ENCODE results near the gene PDZD2.

The PDZD2 gene

GRCh38 chr5:31832966-31833365 lies 194.0 kb downstream of the PDZD2 start:
- no peak for DNase-seq

GRCh38 chr5:31833710-31834109 lies 194.8 kb downstream of the PDZD2 start:
- no peak for DNase-seq

GRCh38 chr5:31844622-31845345 lies 205.9 kb downstream of the PDZD2 start:
- no peak for DNase-seq

- DNase-seq: no peak
Measured at GRCh38 chr5:31845361-31845760, 206.4 kb downstream of the PDZD2 start.

- no peak for DNase-seq
Measured at GRCh38 chr5:31846934-31847333, 208.0 kb downstream of the PDZD2 start.

- DNase-seq: no peak
Measured at GRCh38 chr5:31847354-31847753, 208.4 kb downstream of the PDZD2 start.

GRCh38 chr5:31850981-31851689 lies 212.2 kb downstream of the PDZD2 start:
- no peak for DNase-seq

GRCh38 chr5:31853398-31854135 lies 214.6 kb downstream of the PDZD2 start:
- no peak for DNase-seq

- no peak for DNase-seq
Measured at GRCh38 chr5:31854181-31855133, 215.5 kb downstream of the PDZD2 start.

GRCh38 chr5:31855134-31856040 lies 216.5 kb downstream of the PDZD2 start:
- no peak for DNase-seq

GRCh38 chr5:31859096-31859495 lies 220.2 kb downstream of the PDZD2 start:
- DNase-seq: no peak

- no peak for DNase-seq
Measured at GRCh38 chr5:31860278-31860677, 221.3 kb downstream of the PDZD2 start.

GRCh38 chr5:31860726-31861433 lies 221.9 kb downstream of the PDZD2 start:
- DNase-seq: no peak

GRCh38 chr5:31861601-31862000 lies 222.7 kb downstream of the PDZD2 start:
- DNase-seq: no peak

- no peak for DNase-seq
Measured at GRCh38 chr5:31863991-31864411, 225.1 kb downstream of the PDZD2 start.

GRCh38 chr5:31866166-31866565 lies 227.2 kb downstream of the PDZD2 start:
- DNase-seq: no peak

- DNase-seq: no peak
Measured at GRCh38 chr5:31867219-31867618, 228.3 kb downstream of the PDZD2 start.

GRCh38 chr5:31880449-31880848 lies 241.5 kb downstream of the PDZD2 start:
- no peak for DNase-seq

- DNase-seq: no peak
Measured at GRCh38 chr5:31884896-31885295, 246.0 kb downstream of the PDZD2 start.

GRCh38 chr5:31886206-31886605 lies 247.3 kb downstream of the PDZD2 start:
- DNase-seq: no peak

GRCh38 chr5:31887556-31887955 lies 248.6 kb downstream of the PDZD2 start:
- no peak for DNase-seq
